Lung (tissue), 12 donors: Measurements from ENCODE around the gene SLC2A8. TPM values are rescaled to one million over a fixed set of nuclear protein-coding genes. Genes with fewer than 3 reads are reported as not detected.

Experiments
- ATAC-seq: fragments of 200-7000 bp; cut with Tn5 transposase; one replicate; pipeline ENCODE4 v1.9.1; 2020; ENCODE audit warnings: moderate number of reproducible peaks; ENCODE audit not compliant: insufficient read depth, low FRiP score
- DNase-seq, 3 donors: peaks; one replicate each; pipeline ENCODE4 v3.0.0-alpha.2; 2013 to 2017
- H3K27ac ChIP-seq, 2 donors: one replicate each; pipeline ENCODE4 v1.5.1; 2013; ENCODE audit warnings: mild to moderate bottlenecking in 2 of 2, moderate library complexity in 2 of 2, control low read depth in 1 of 2, inconsistent platforms in 1 of 2, low read depth in 1 of 2, low read length in 1 of 2
- H3K27me3 ChIP-seq, 3 donors: one replicate each; pipeline ENCODE4 v1.5.1; 2013; ENCODE audit warnings: low read length in 2 of 3; ENCODE audit not compliant: control insufficient read depth in 3 of 3, insufficient read depth in 3 of 3
- H3K36me3 ChIP-seq, 4 donors: one replicate each; pipeline ENCODE4 v1.5.1; 2013; ENCODE audit warnings: low read length in 4 of 4, mild to moderate bottlenecking in 1 of 4, moderate library complexity in 1 of 4; ENCODE audit not compliant: control insufficient read depth in 4 of 4, insufficient read depth in 4 of 4
- H3K4me1 ChIP-seq, 5 donors: one replicate each; pipeline ENCODE4 v1.5.1; 2013; ENCODE audit warnings: low read length in 5 of 5, mild to moderate bottlenecking in 2 of 5, moderate library complexity in 1 of 5; ENCODE audit not compliant: control insufficient read depth in 5 of 5, insufficient read depth in 5 of 5
- H3K4me3 ChIP-seq: one replicate; pipeline ENCODE4 v1.5.1; 2013; ENCODE audit warnings: mild to moderate bottlenecking, control low read depth, moderate library complexity
- H3K9ac ChIP-seq, 2 donors: one replicate each; pipeline ENCODE4 v1.5.1; 2013; ENCODE audit warnings: low read length in 2 of 2, control low read depth in 1 of 2; ENCODE audit not compliant: insufficient read depth in 1 of 2
- H3K9me3 ChIP-seq, 4 donors: one replicate each; pipeline ENCODE4 v1.5.1; 2013; ENCODE audit warnings: low read length in 3 of 4, mild to moderate bottlenecking in 1 of 4, moderate library complexity in 1 of 4; ENCODE audit not compliant: control insufficient read depth in 4 of 4, insufficient read depth in 3 of 4
- WGBS, 2 donors: extraction: QIAGEN DNeasy Blood & Tissue Kit; methylation state at CpG; one replicate each; pipeline ENCODE4 v1.1.7; 2013; 5-methylcytosine and 5-hydroxymethylcytosine counted together
- polyA plus RNA-seq, 2 donors: library from polyadenylated mRNA; stranded (reverse); fragments of 200-250 nt; gene quantifications; one replicate each; pipeline ENCODE4 v1.2.1, GENCODE V29; 2013
- total RNA-seq, 2 donors: library from RNA; depleted of rRNA in 1 of 2; stranded (reverse); fragments of >200 nt in 1 of 2; gene quantifications; one replicate each; pipeline ENCODE4 v1.2.1, GENCODE V29; 2014 to 2021
- TF ChIP-seq, protein P1 (sequence below): IDR thresholded peaks from 2 replicates; pipeline ENCODE4 v1.5.1; 2012; ENCODE audit warnings: mild to moderate bottlenecking; ENCODE audit errors: control extremely low read depth, extremely low read depth
- donor health status: control.
- donor health status: control.
- donor health status: Bipolar disorder and iron deficiency.
- donor health status: healthy.
- donor health status: DM: yes; HTN: yes; CAD: no.

Gene SLC2A8
- total and polyA plus RNA-seq, 4 donors: 8.9 to 18.8 (median 16.3) TPM

DNA sequence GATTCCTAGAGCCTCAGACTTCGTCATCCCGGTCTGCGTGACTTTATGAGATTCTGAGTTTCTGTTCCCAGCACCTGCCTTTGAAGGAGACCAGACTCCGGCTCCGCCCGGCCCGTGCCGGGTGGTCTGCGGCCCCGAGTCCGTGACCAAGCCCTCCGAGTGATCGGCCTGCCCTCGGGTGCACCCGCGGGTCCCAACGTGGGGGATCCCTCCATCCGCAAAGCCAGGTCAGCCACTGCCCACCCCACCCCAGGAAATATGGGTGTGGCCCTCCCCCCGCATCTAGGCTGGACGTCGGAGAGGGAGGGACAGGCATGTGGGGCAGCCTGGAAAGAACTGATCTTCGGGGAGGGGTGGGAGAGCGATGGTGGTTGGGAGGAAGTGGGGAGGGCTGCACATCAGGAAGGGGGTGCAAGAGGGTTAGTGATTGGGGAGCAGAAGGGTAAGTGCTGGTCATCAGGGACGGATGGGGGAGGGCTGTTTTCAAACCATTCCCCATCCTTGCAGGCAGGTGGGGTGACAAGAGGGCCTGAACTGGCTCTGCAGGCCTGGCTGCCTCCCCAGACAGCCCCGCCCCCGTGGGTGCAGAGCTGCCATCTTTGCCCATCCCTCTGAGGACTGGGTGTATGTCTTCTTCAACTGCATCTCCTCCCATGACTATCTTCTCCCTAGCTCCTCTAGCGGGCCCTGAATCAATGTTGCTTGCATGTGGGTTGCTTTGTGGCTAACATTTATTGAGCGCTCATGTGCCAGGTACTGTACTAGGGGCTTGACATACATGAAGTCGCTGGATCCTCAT, 55.1 kb downstream of the SLC2A8 start:
- ATAC-seq (peak; percentile 14), DNase-seq (peak in 1 of 3 donors; percentile 61)
- Histone ChIP-seq H3K27ac (peak overlapping the region; percentile 88 to 93), H3K9me3 (peaks cover 0 to 2% (median 0%) of the 10 kb centered on the region in 4 donors), H3K27me3 (no peaks in the 10 kb centered on the region), H3K4me1 (peaks cover 0 to 27% (median 18%) of the 10 kb centered on the region in 5 donors), H3K36me3 (peaks cover 10 to 40% (median 27%) of the 10 kb centered on the region in 4 donors), H3K9ac (peak overlapping the region; percentile 83 to 99), H3K4me3 (peak overlapping the region; percentile 60)
- WGBS, 2 donors: 9 to 11% methylated on average over 28 to 29 of the region's 29 CpGs
- TF ChIP-seq, protein P1, sequence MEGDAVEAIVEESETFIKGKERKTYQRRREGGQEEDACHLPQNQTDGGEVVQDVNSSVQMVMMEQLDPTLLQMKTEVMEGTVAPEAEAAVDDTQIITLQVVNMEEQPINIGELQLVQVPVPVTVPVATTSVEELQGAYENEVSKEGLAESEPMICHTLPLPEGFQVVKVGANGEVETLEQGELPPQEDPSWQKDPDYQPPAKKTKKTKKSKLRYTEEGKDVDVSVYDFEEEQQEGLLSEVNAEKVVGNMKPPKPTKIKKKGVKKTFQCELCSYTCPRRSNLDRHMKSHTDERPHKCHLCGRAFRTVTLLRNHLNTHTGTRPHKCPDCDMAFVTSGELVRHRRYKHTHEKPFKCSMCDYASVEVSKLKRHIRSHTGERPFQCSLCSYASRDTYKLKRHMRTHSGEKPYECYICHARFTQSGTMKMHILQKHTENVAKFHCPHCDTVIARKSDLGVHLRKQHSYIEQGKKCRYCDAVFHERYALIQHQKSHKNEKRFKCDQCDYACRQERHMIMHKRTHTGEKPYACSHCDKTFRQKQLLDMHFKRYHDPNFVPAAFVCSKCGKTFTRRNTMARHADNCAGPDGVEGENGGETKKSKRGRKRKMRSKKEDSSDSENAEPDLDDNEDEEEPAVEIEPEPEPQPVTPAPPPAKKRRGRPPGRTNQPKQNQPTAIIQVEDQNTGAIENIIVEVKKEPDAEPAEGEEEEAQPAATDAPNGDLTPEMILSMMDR: no peak

DNA sequence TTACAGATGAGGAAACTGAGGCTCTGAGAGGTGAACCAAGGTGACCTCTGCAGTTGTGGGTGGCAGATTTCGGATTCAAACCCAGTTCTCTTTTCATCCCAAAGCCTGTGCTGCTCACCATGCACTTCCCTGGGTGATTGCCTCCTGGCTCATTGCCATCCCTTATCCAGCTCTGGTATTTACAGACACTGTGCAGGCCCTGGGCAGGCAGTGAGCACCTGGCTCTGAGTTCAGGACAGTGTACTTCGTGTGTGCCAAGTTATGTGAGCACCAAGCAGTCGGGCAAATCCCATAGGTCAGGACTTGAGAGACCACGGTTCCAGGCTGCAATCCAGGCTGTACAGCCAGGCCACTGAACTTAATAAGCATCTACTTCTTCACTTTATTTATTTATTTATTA, 55.7 kb downstream of the SLC2A8 start:
- Histone ChIP-seq H3K27me3 (no peaks in the 10 kb centered on the region), H3K4me1 (peaks cover 0 to 27% (median 18%) of the 10 kb centered on the region in 5 donors), H3K4me3 (no peak overlapping the region), H3K27ac (peak overlapping the region in 1 of 2 donors; percentile 88), H3K9me3 (peaks cover 0 to 2% (median 0%) of the 10 kb centered on the region in 4 donors), H3K9ac (no peak overlapping the region), H3K36me3 (peaks cover 7 to 40% (median 25%) of the 10 kb centered on the region in 4 donors)
- ATAC-seq (no peak), DNase-seq (peak in 2 of 3 donors; percentile 20 to 40)
- WGBS, 2 donors: 55 to 74% methylated on average over 4 of the region's 4 CpGs
- TF ChIP-seq, protein P1: no peak

DNA sequence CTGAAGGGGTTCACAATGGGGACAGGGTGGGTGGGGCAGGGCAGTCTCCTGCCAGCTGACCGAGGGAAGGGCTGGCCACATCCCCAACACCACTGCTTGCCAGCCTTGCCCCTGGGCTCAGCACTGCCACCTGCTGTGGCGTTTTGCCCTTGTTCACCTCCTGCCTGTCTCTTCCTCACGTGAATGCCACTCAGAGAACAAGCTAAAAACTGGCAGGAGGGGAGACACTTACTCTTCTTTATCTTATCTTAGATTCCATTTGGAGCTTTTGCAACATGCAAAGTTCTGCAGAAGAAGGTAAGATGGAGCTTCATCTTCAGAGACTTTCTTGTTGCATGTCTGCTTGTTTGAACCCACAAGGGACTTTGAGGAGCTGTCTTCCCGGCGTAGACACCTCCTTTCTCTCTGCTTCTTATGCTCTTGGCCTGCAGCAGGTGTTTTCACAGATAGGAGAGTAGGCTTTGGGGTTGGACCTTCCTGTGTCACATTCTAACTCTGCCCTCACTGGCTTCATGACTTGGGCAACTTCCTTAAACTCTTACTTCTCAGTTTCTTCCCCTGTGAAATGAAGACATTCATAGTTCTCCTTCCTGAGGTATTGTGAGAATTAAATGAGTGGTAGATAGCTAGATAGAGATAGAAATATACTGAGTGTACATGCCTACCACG, 58.5 kb downstream of the SLC2A8 start:
- TF ChIP-seq, protein P1: no peak
- H3K9me3 ChIP-seq: no peaks in the 10 kb centered on the region
- H3K4me1 ChIP-seq: peaks cover 0 to 10% (median 7%) of the 10 kb centered on the region in 5 donors
- H3K36me3 ChIP-seq: peaks cover 0 to 28% (median 12%) of the 10 kb centered on the region in 4 donors
- WGBS, 2 donors: 23 to 54% methylated on average over 6 of the region's 6 CpGs
- DNase-seq: no peak
- no peaks in the 10 kb centered on the region for H3K27me3 ChIP-seq
- H3K4me3 ChIP-seq: no peak overlapping the region
- ATAC-seq: no peak
- no peak overlapping the region for H3K27ac ChIP-seq
- no peak overlapping the region for H3K9ac ChIP-seq
